B cell (primary cell): ENCODE data around the gene DCDC2C.

Experiments used
- CTCF ChIP-seq: fragments of 200-600 bp; IDR thresholded peaks from one replicate; pipeline ENCODE4 v1.8.0; 2022; ENCODE audit warnings: antibody characterized with exemption, mild to moderate bottlenecking
- EZH2 ChIP-seq: IDR thresholded peaks from 2 replicates; pipeline ENCODE4 v1.6.1; 2012; ENCODE audit warnings: borderline replicate concordance, low read depth, mild to moderate bottlenecking, moderate library complexity, low read length; ENCODE audit not compliant: insufficient read depth, poor library complexity, severe bottlenecking

- TF ChIP-seq CTCF, result no peak
- TF ChIP-seq EZH2, result no peak
These were observed 35.9 kb downstream of the DCDC2C start for GRCh38 chr2:3739313-3739712.
